CD4-positive, alpha-beta T cell treated with Interferon alpha-2 for 1 hour (primary cell): Measurements from ENCODE around the gene PLA2G6.
"Not testable (repeated sequence)": the region's sequence is repeated elsewhere in the genome, so short reads cannot be mapped to it uniquely, and the experiment has no call there.

ENCODE experiments used
- DNase-seq, 2 donors: peaks; one replicate each; pipeline ENCODE4 v3.0.0-alpha.2; 2020 to 2022

Gene PLA2G6

DNA sequence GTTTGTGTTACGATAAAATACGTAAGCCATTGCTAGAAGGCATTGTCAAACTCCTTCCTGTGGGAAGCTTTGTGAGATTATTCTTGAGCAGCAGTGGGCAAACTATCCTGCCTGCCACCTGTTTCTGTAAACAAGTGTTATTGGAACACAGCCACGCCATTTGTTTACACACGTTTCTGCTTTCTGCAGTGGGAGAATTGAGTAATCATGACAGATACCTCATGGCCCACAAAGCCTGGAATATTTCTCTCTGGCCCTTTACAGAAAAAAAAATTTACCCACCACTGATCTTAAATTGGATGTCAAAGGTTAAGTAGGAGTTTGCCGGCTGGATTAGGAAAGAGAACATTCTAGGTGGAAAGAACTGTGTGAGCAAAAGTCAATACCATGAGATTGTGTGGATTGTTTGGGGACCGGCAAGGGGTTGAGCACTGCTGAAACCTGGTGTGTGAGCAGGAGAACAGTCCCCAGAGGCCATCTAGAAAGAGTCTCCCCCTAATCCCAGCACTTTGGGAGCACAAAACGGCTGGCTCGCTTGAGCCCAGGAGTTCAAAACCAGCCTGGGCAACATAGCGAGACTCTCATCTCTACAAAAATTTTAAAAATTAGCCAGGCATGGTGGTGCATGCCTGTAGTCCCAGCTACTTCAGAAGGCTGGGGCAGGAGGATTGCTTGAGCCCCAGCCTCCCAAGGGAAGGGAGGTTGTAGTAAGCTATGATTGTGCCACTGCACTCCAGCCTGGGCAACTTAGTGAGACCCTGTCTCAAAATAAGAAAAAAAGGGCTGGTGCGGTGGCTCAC is 6.0 kb upstream of the PLA2G6 start:
- DNase-seq = no peak

DNA sequence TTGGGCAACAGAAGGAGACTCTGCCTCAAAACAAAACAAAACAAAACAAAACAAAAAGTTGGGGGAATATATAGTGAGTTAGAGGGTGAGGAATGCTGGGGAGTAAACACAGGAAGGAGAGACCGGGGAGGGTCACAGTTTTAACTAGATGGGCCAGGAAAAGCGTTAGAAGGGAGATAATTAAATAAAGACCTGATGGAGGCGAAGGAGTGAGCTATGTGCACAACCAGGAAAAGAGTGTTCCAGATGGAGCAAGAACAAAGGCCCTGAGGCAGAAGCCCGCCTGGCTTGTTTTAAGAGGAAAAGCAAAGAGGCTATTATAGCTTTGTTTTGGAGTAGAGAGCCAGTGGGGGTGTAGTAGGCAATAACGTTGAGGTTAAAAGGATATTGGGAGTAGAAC is 4.8 kb upstream of the PLA2G6 start:
- no peak for DNase-seq

DNA sequence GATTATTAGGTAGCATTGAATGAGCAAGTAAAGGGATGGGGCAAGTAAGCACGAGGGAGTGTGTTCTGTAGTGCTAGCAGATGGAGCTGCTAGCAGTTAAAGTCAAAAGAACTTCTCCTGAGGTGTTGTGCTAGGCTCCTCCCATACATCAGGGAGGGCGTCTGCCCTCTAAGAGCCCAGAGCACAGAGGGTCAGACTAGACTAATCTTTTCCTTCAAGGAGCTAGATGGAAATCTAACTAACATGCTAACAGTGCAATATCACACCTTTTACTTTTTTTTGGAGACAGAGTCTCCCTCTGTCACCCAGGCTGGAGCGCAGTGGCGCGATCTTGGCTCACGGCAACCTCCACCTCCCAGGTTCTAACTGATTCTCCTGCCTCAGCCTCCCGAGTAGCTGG is 3.2 kb upstream of the PLA2G6 start:
- DNase-seq = no peak

DNA sequence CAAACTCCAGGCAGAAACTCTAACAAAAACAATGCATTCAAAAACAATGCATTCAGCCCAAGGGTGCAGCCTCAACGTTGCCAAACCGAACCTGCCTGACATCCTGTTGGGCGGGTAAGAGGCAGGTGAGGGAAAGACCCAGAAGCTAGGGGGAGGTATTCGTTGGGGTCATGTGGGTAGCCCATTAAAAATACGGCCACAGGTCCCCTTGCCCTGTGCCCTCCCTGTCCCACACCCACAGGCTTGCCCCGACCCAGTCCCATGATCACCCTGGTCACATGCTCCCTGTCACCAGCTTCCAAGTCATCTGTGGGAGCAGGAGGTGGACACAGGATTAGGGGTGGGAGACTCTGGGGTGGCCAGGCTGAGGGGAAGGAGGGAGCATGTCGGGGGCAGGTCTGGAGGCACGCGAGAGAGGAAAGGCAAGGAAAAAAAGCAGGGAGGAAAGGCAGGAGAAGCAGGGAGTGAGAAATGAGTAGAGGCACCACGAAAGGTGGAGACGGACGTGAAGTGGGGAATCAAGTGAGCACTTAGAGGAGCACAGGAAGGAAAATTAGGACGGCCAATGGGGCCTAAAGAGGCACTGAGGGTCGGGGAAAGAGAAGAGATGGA is 683 bp downstream of the PLA2G6 start:
- DNase-seq = peak; percentile 45 to 68

DNA sequence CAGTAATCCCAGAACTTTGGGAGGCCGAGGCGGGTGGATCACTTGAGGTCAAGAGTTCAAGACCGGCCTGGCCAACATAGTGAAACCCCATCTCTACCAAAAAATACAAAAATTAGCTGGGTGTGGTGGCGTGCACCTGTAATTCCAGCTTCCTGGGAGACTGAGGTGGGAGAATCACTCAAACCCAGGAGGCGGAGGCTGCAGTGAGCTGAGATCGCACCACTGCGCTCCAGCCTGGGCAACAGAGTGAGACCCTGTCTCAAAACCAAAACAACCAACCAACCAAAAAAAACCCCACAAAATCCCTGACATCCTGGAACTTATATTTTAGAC is 3.1 kb downstream of the PLA2G6 start:
- not testable (repeated sequence) for DNase-seq

DNA sequence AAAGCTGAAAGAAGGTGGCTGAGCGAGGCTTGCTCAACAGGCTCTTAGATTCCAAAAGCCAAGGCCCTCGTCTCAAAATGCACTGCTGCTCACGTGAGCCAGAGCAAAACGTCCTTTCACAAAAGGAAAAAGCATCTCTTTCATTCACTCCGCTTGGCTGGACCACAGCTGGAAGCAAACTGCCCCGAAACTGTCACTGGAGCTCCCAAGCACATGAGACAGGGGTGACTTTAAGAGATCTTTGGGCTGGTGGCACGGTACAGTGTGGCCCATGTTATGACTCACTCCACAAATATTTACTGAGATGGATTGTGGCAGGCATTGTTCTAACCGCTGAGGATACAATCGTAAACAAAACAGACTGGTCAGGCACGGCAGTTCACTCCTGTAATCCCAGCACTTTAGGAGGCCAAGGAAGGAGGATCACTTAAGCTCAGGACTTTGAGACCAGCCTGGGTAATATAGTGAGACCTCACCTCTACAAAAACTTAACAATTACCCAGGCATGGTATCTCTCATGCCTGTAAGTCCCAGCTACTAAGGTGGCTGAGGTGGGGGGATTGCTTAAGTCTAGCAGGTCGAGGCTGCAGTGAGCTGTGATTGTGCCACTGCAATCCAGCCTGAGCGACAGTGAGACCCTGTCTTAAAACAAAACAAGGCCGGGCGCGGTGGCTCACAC is 3.6 kb downstream of the PLA2G6 start:
- DNase-seq = no peak

DNA sequence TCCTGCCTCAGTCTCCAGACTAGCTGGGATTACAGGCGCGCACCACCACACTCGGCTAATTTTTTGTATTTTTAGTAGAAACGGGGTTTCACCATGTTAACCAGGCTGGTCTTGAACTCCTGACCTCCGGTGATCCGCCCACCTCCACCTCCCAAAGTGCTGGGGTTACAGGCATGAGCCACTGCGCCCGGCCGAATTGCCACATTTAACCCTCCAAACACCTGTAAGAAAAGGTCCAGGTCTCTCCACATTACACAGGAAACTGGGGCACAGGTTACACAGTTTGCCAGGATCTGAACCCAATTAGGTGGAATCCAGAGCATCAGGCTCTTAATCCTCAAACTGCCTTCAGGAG is 4.1 kb downstream of the PLA2G6 start:
- not testable (repeated sequence) for DNase-seq

DNA sequence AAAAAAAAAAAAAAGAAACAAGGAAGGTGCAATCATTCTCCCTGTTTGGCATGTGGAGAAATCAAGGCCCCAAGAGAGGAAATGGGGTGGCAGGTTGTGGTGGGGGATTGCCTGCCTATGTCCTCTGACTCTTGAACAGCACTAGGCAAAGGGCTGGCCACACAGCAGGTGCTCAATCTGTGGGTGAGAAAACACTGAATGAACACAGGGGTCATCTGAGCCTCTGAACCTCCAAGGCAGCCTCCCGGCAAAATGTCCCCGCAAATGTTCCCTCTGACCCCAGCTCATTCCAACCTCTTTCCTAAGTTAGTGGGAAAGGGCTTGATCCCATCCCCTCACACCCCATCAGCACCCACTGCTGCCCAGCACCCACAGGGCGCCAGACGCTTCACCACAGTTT is 4.6 kb downstream of the PLA2G6 start:
- peak in 1 of 2 donors; percentile 47 for DNase-seq

DNA sequence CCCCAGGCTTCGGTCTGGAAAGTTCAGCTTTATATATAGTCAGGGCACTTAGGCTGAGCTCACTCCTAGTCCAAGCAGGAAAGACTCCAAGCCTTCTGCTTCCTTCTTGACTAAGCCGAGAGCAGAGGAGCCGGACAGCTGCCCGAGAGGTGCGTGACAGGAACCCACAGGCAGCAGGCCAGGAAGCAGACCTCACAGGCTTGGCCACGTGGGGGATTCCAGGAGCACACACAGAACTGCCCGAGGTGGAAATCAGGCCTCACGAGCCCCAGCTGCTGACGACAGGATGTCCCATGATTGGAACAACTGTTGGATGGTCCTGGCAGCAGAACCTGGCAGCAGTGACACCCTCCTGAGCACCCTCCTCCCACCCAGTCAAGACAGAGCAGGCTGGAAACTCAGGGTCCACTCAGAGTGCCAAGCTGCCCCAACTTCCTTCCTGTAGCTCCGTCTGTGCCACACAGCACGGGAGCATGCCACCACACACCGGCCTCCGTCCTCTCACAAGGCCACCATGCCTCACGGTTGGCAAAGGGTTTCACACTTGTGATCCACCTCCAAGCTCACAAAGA is 5.4 kb downstream of the PLA2G6 start:
- DNase-seq = peak; percentile 63 to 72

DNA sequence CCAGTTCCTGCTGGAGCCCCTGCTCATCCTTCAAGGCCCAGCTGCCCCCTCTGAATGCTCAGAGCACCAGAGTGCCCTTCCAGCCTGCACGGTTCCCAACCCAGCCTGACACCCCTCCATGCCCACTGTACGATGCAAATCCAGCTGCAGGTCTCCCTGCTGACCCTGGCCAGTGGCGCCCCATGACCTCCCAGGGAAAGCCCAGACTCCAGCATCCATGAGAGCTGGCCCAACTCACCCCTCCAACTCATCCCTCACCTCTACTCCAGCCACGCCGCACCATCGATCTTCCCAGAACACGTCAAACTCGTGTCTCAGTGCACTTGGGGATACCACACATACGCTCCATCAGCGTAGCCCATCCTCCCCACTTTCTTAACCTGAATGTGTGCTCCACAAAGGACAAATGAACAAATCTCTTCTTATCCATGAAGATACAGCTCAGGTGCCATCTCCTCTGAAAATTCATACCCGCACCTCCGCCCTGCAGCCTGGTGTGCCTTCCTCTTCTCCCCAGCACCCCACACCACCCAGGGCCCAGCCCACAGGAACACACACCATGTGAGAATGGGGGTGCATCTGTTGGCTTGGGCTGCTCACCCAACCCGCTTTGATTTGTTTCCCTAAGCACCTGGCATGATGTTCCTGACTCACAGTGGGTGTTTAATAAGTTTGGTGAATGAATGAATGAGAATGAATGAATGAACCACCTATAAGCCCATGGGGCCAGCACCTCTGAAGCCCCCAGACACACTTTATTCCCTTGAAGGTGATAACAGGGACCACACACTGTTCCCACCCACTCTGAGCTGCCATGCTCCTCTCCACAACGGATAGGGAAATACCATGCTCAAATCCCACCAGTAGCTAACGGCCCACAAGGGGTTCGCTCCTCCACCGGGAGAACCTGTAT is 6.2 kb downstream of the PLA2G6 start:
- no peak for DNase-seq

DNA sequence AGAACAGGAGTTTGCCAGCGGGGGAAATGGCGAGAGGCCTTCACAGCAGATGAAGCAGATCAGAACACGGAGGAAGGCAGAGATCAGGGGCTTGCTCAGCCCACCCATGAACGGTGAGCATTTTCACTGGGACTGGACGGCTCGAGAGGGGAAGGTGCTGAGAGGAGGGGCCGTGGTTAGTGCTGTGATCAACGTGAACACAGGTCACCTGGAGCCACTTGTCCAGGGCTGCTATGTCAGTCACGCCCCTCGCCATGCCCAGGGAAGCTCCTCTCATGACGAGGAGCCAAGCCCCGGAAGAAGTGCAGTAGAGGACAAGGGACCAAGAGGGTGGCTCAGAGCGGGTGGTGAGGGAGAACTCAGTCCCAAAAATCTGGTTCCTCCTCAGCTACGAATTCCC is 7.0 kb downstream of the PLA2G6 start:
- no peak for DNase-seq

DNA sequence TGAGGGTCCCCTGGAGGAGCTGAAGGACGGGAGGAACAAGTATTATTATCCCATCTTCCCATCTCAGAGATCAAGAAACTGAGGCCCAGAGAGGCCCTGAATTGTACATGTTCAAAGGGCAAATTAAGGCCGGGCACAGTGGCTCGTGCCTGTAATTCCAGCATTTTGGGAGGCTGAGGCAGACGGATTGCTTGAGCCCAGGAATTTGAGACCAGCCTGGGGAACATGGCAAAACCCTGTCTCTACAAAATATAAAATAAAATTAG is 8.1 kb downstream of the PLA2G6 start:
- no peak for DNase-seq

DNA sequence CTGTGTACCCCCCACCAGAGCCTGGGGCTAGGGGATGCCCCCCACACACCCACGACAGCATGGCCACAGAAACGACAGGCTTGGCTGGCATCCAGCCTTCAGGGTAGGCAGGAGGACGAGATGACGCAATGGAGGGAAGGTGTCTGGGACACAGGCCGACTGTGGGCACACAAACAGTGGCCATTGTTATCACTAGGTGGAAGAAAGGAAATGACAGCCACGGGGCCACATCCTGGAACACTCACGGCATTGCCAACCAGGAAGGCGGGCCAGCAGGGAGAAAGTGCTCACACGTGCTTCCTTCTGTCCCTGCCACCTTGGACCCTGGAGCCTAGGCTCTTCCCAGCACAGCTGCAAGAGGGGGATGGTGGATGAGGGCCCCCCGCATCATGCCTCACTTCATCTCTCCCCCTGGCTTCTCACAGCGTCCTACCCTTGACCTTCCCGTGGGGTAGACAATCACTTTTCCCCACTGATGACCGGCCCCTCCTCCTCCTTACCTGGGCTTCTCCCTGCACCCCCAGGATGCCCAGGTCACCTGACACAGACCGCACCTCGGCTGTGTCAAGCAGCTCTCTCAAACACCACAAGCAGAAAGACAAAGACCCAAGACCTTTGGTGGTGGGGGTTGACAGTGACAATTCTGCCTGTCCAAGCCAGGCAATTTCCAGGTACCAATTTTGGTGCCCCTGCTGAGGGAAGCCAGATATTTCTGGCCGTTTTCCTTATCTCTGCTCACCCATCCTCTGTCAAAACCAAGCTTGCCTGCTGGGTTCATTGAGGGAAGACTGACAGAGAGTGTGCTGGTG is 8.6 kb downstream of the PLA2G6 start:
- DNase-seq = peak; percentile 59 to 60

DNA sequence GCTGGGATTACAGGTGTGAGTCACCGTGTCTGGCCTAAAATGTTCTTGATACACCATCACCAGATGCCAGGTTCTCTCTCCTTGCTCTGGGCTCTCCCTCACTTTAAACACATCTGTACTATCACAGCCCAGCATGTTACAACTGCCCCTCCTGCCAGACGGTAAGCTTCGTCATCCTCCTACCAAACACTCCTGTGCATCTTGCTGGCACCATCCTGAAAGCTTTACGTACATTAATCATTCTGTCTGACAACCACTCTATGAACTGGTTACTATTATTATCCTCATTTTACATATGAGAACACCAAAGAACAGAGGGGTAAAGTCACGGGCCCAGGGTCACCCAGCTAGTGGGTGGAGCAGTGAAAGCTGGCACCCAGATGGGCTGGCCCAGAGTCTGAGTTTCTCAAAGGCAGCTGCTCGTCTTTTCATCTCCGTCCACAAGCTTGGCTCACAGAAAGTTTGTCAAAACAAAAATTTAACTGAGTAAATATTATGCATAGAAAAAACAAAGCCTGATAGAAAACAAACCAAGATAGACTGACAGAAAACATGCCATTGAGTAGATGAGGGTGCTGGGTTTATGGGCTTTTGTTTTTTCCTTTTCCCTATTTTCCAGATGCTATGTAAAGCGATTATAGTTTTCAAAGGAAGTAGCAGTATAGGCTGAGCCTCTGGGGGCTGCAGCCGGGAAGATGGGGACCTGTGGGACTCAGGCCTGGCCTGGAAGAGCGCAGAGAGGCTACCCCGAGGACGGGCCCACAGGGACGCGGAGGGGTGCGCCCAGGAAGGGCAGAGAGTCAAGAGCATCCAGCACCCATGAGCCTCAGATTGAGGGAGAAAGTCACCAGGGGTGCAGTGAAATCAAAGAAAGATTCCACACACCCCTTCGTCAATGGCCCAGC is 9.5 kb downstream of the PLA2G6 start:
- DNase-seq = no peak

DNA sequence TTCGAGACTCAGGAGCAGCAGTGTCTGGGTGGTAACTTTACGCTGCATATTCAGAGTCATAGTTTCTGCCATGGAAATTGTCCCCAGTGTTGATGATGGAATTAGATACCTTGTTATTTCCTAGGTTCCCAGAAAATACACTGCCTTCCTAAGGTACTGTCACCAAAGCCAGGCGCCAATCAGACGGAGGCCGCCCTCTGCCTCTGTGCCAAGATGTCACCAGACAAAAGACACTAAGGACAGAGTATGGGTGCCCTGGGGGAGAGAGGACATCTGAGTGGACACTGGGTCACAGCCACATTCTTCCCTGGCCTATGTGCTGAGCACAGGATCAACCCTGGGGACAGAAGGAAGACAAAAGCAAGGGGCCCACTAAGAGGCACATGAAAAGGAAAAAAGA is 11.2 kb downstream of the PLA2G6 start:
- no peak for DNase-seq

DNA sequence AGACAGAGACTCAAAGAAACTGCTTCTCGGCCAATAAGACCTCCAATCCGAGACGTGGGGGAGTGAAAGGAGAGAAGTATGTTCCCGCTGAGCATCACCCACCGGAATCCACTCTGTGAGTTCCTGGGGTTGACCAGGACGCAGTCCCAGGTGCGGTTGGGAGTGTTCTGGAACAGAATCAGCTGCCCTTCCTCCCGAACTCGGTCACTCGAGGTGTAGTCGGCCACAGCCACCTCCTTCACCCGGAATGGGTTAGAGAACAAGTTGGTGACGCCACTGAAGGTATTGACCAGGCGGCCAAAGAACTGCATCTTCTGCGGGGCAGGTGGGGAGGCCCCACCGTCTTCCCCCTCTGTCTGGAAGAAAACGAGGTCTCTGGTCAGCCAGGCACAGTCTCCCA is 12.5 kb downstream of the PLA2G6 start:
- DNase-seq = no peak

DNA sequence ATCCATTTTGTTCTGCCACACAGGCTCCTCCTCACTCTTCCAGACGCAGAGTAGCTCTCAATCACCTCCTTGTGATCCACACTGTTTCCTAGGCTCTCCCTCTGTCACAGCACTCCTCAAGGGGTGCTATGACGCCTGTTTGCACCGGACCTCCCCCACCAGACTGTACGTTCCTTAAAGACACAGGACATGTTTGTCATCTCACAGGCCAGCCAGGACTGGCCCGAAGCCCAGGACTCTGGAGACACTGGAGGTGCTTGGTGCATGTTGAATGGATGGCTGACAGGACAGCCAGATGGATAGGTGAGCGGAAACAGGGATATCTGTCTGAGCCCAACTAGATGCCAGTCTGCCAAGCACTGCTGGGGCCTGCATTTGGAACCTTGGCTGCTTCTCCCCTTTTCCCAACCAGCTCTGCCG is 13.6 kb downstream of the PLA2G6 start:
- no peak for DNase-seq

DNA sequence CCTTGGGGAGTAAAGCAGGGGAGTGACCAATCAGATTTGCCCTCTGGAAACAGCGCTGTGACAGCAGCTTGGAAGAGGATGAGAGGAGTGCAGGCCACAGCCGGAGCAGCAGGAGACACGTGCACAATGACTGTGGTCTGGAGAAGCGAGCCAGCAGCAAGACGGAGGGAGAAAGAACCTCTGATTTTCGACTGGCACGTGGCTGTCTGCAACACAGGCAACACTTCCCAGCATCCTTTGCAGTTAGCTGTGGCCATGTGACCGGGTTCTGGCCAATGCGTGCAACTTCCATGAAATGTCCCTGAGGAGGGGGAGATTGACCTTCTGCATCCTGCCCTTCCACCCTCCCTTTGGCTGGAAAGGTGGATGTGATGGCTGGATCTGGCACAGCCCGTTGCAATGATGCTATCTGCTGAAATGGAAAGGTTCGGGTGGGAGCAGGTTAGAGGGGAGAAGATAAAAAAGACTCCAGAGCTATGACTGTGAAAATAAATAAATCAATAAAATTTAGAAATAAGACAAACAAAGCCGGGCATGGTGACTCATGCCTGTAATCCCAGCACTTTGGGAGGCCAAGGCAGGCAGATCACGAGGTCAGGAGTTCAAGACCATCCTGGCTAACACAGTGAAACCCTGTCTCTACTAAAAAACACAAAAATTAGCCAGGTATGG is 15.6 kb downstream of the PLA2G6 start:
- no peak for DNase-seq

DNA sequence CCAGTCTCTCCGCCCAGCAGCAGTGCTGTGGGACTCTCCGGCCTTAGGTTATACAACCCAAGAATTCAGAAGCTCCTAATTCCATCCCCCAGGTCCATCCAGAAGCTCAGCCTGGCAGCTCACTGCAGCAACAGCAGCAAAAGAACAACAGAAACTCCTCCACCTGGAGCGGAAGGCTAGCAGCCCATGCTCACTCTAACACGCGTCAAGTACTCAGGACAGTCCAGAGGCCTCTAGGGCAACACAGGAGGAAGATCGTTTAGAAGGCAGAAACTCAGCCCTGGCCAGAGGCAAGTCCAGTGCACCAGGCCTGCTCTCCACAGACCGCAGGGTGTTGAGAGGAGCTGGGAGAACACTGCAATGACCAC is 17.1 kb downstream of the PLA2G6 start:
- DNase-seq = no peak

DNA sequence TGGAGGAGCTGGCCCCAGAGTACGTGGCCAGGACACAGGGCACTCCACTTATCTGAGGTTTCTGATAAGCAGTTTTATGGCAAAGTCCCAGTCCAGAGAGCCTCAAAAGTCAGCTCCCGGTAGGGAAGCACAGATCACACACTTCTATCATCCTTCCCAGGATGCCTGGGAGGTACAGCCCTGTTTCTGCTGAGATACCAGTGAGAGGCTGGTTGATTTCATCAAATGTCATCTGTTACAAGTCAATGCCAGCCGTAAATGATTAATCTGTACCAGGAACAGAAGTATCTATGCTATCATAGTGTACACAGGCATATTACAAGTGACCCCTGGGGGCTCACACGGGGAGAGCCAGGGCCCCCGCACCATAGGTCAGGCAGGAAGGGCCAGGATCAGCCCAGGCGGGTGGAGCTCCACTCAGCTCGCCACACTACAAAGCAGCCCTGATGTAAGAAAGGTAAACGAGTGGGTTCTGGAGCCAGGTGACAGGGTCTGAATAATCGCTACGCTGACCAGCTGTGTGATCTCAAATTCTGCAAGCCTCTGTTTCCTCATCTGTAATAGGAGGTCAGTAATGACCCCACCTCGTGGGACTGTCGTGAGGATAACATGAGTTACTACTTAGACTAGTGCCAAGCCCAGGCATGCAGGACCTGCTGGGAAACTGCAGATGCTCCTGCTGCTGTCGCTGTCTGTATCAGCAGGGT is 17.6 kb downstream of the PLA2G6 start:
- DNase-seq = no peak
